GM21381 (cell line): Measurements from ENCODE around the gene CMYA5.
"Not testable (repeated sequence)": the region's sequence is repeated elsewhere in the genome, so short reads cannot be mapped to it uniquely, and the experiment has no call there.

Experiments
- ATAC-seq: cut with Tn5 transposase; IDR thresholded peaks from one replicate; pipeline ENCODE4 v1.9.1; 2021; ENCODE audit warnings: mild to moderate bottlenecking, moderate library complexity; ENCODE audit not compliant: unreplicated experiment

The CMYA5 gene

GRCh38 chr5:79746642-79747569 lies 57.3 kb downstream of the CMYA5 start:
- ATAC-seq: no peak

- ATAC-seq: no peak
Observed at GRCh38 chr5:79750611-79751510, 61.2 kb downstream of the CMYA5 start.

- ATAC-seq: no peak
Observed at GRCh38 chr5:79753092-79753491, 63.5 kb downstream of the CMYA5 start.

- ATAC-seq: no peak
Observed at GRCh38 chr5:79753877-79754645, 64.4 kb downstream of the CMYA5 start.

- no peak for ATAC-seq
Observed at GRCh38 chr5:79754865-79755555, 65.4 kb downstream of the CMYA5 start.

- ATAC-seq: no peak
Observed at GRCh38 chr5:79756076-79756475, 66.4 kb downstream of the CMYA5 start.

GRCh38 chr5:79759436-79759835 lies 69.8 kb downstream of the CMYA5 start:
- ATAC-seq: no peak

- ATAC-seq: no peak
Observed at GRCh38 chr5:79759848-79760247, 70.2 kb downstream of the CMYA5 start.

GRCh38 chr5:79762929-79763328 lies 73.3 kb downstream of the CMYA5 start:
- ATAC-seq: no peak

- ATAC-seq: not testable (repeated sequence)
Observed at GRCh38 chr5:79764147-79764546, 74.5 kb downstream of the CMYA5 start.

GRCh38 chr5:79771387-79771786 lies 81.8 kb downstream of the CMYA5 start:
- ATAC-seq: no peak

- ATAC-seq: no peak
Observed at GRCh38 chr5:79772651-79773050, 83.0 kb downstream of the CMYA5 start.

- no peak for ATAC-seq
Observed at GRCh38 chr5:79773612-79774011, 84.0 kb downstream of the CMYA5 start.

- no peak for ATAC-seq
Observed at GRCh38 chr5:79774171-79774854, 84.7 kb downstream of the CMYA5 start.

GRCh38 chr5:79774855-79775237 lies 85.2 kb downstream of the CMYA5 start:
- no peak for ATAC-seq

GRCh38 chr5:79784741-79785140 lies 95.1 kb downstream of the CMYA5 start:
- not testable (repeated sequence) for ATAC-seq

- ATAC-seq: no peak
Observed at GRCh38 chr5:79785983-79786382, 96.3 kb downstream of the CMYA5 start.

- ATAC-seq: no peak
Observed at GRCh38 chr5:79787448-79787847, 97.8 kb downstream of the CMYA5 start.

GRCh38 chr5:79791843-79792242 lies 102.2 kb downstream of the CMYA5 start:
- ATAC-seq: no peak

- ATAC-seq: no peak
Observed at GRCh38 chr5:79792463-79792862, 102.8 kb downstream of the CMYA5 start.
